Neural cell (in vitro differentiated cells): ENCODE data around the gene SEMA4B. TPM values are rescaled to one million over a fixed set of nuclear protein-coding genes. Genes with fewer than 3 reads are reported as not detected.

Experiments
- H2AFZ ChIP-seq: fragments of 200-600, 300-800 bp; sonication (generic), shearing (Covaris generic); 2 replicates; pipeline ENCODE4 v1.6.0; 2014; ENCODE audit warnings: low read depth, mild to moderate bottlenecking, antibody characterized with exemption, low read length, moderate library complexity
- H3F3A ChIP-seq: fragments of 200-600 bp; shearing (Covaris generic); 2 replicates; pipeline ENCODE4 v1.6.1; 2016; ENCODE audit warnings: mild to moderate bottlenecking, moderate library complexity, mixed read lengths, antibody characterized with exemption, low read length; ENCODE audit not compliant: insufficient read depth, poor library complexity, severe bottlenecking
- H3K27ac ChIP-seq: fragments of 200-600, 300-800 bp; sonication (generic), shearing (Covaris generic); 2 replicates; pipeline ENCODE4 v1.5.1; 2014; ENCODE audit warnings: mild to moderate bottlenecking, low read length, moderate library complexity
- H3K27me3 ChIP-seq: fragments of 300-800, 200-600 bp; sonication (generic), shearing (Covaris generic); 2 replicates; pipeline ENCODE4 v1.6.0; 2014; ENCODE audit warnings: mild to moderate bottlenecking, low read depth, low read length, moderate library complexity; ENCODE audit not compliant: insufficient read depth
- H3K36me3 ChIP-seq: fragments of 300-800, 200-600 bp; sonication (generic), shearing (Covaris generic); 2 replicates; pipeline ENCODE4 v1.5.1; 2014; ENCODE audit warnings: mild to moderate bottlenecking, antibody characterized with exemption, low read length, moderate library complexity; ENCODE audit not compliant: insufficient read depth
- H3K4me2 ChIP-seq: fragments of 300-800, 200-600 bp; sonication (generic), shearing (Covaris generic); 2 replicates; pipeline ENCODE4 v1.6.0; 2014; ENCODE audit warnings: mild to moderate bottlenecking, low read length
- H3K4me3 ChIP-seq: fragments of 300-800, 200-600 bp; sonication (generic), shearing (Covaris generic); 2 replicates; pipeline ENCODE4 v1.5.1; 2014; ENCODE audit warnings: mild to moderate bottlenecking, low read length, moderate library complexity
- H3K79me2 ChIP-seq: fragments of 200-600 bp; shearing (Covaris generic); replicated peaks from 2 replicates; pipeline ENCODE4 v1.6.0; 2014; ENCODE audit warnings: mild to moderate bottlenecking, low read length, moderate library complexity; ENCODE audit not compliant: insufficient read depth
- H3K9ac ChIP-seq: fragments of 300-800, 200-600 bp; sonication (generic), shearing (Covaris generic); 2 replicates; pipeline ENCODE4 v1.6.1; 2016; ENCODE audit warnings: mild to moderate bottlenecking, low read length, mixed read lengths
- H3K9me2 ChIP-seq: fragments of 200-600 bp; shearing (Covaris generic); 2 replicates; pipeline ENCODE4 v1.6.1; 2016; ENCODE audit warnings: mild to moderate bottlenecking, low read length, mixed read lengths; ENCODE audit not compliant: insufficient read depth
- H3K9me3 ChIP-seq: fragments of 200-600, 300-800 bp; sonication (generic), shearing (Covaris generic); 2 replicates; pipeline ENCODE4 v1.6.1; 2016; ENCODE audit warnings: mild to moderate bottlenecking, mixed run types, low read length, moderate library complexity, mixed read lengths
- H4K20me1 ChIP-seq: fragments of 200-600 bp; shearing (Covaris generic); 2 replicates; pipeline ENCODE4 v1.6.1; 2016; ENCODE audit warnings: mild to moderate bottlenecking, mixed run types; ENCODE audit not compliant: insufficient read depth
- CTCF ChIP-seq: fragments of 450-650 bp; IDR thresholded peaks from 2 replicates; pipeline ENCODE4 v1.5.1; 2014; ENCODE audit warnings: antibody characterized with exemption, mild to moderate bottlenecking, moderate library complexity; ENCODE audit not compliant: poor library complexity, severe bottlenecking
- EP300 ChIP-seq: fragments of 450-650 bp; conservative IDR thresholded peaks from 2 replicates; pipeline ENCODE4 v1.6.1; 2014; ENCODE audit warnings: antibody characterized with exemption, mild to moderate bottlenecking, moderate library complexity; ENCODE audit not compliant: poor library complexity, severe bottlenecking
- MXI1 ChIP-seq: fragments of 450-650 bp; conservative IDR thresholded peaks from 2 replicates; pipeline ENCODE4 v1.6.1; 2014; ENCODE audit warnings: antibody characterized with exemption, mild to moderate bottlenecking; ENCODE audit not compliant: poor library complexity, severe bottlenecking
- POLR2AphosphoS5 ChIP-seq: IDR thresholded peaks from 2 replicates; pipeline ENCODE4 v1.6.1; 2012
- RAD21 ChIP-seq: fragments of 450-650 bp; conservative IDR thresholded peaks from 2 replicates; pipeline ENCODE4 v1.6.1; 2014; ENCODE audit warnings: antibody characterized with exemption, mild to moderate bottlenecking, moderate library complexity
- REST ChIP-seq: IDR thresholded peaks from 2 replicates; pipeline ENCODE4 v1.6.1; 2012; ENCODE audit warnings: borderline replicate concordance
- SMC3 ChIP-seq: fragments of 450-650 bp; conservative IDR thresholded peaks from 2 replicates; pipeline ENCODE4 v1.6.1; 2014; ENCODE audit warnings: antibody characterized with exemption, mild to moderate bottlenecking, moderate library complexity; ENCODE audit not compliant: poor library complexity
- TAF1 ChIP-seq: IDR thresholded peaks from 2 replicates; pipeline ENCODE4 v1.6.1; 2012; ENCODE audit warnings: low read depth
- polyA plus RNA-seq: library from polyadenylated mRNA; depleted of rRNA; stranded (reverse); fragments of >200 nt; gene quantifications from 2 replicates; pipeline ENCODE4 v1.2.3, GENCODE V29; 2014

Gene SEMA4B
- polyA plus RNA-seq, 1 donor from 2014 or later: 11.0 TPM

GRCh38 chr15:90173372-90173771 is 27.8 kb upstream of the SEMA4B start:
- Histone ChIP-seq H3K27ac (no peak overlapping the region), H3K36me3 (no peaks in the 10 kb centered on the region), H3K79me2 (no peaks in the 10 kb centered on the region)

GRCh38 chr15:90174140-90174875 is 26.8 kb upstream of the SEMA4B start:
- H3K27me3 ChIP-seq: no peaks in the 10 kb centered on the region
- H3K36me3 ChIP-seq: no peaks in the 10 kb centered on the region
- no peak overlapping the region for H3K4me3 ChIP-seq
- no peak overlapping the region for H2AFZ ChIP-seq
- H3F3A ChIP-seq: no peaks in the 10 kb centered on the region
- no peak overlapping the region for H3K27ac ChIP-seq
- no peak overlapping the region for H3K4me2 ChIP-seq
- H3K79me2 ChIP-seq: no peaks in the 10 kb centered on the region
- no peak overlapping the region for H3K9ac ChIP-seq
- no peaks in the 10 kb centered on the region for H3K9me3 ChIP-seq
- no peaks in the 10 kb centered on the region for H3K9me2 ChIP-seq
- H4K20me1 ChIP-seq: no peaks in the 10 kb centered on the region
- TF ChIP-seq EP300: no peak
- no peak for TF ChIP-seq POLR2AphosphoS5
- TF ChIP-seq REST: no peak
- no peak for TF ChIP-seq MXI1
- no peak for TF ChIP-seq CTCF
- TF ChIP-seq RAD21: no peak
- TF ChIP-seq SMC3: no peak

More at GRCh38 chr15:90173372-90173771, 27.8 kb upstream of the SEMA4B start:
- no peaks in the 10 kb centered on the region for H3K9me3 ChIP-seq
- H3K9ac ChIP-seq: no peak overlapping the region
- H4K20me1 ChIP-seq: no peaks in the 10 kb centered on the region
- H3K4me2 ChIP-seq: no peak overlapping the region
- no peaks in the 10 kb centered on the region for H3K9me2 ChIP-seq
- H3K4me3 ChIP-seq: no peak overlapping the region
- no peaks in the 10 kb centered on the region for H3F3A ChIP-seq
- no peak overlapping the region for H2AFZ ChIP-seq
- H3K27me3 ChIP-seq: no peaks in the 10 kb centered on the region
- TF ChIP-seq REST: no peak
- TF ChIP-seq EP300: no peak
- TF ChIP-seq TAF1: no peak
- no peak for TF ChIP-seq CTCF
